Femur (tissue), 1 donor: ENCODE measurements around the gene EPHA6.
"Not testable (repeated sequence)": the region's sequence is repeated elsewhere in the genome, so short reads cannot be mapped to it uniquely, and the experiment has no call there.

Experiments used
- DNase-seq: peaks from one replicate; pipeline ENCODE4 v3.0.0-alpha.2; 2017

The EPHA6 gene

GRCh38 chr3:96931119-96931862, 116.9 kb downstream of the EPHA6 start:
- DNase-seq, result no peak

- DNase-seq, result not testable (repeated sequence)
Measured at GRCh38 chr3:96942131-96942530, 127.7 kb downstream of the EPHA6 start.

GRCh38 chr3:96958856-96959255, 144.5 kb downstream of the EPHA6 start:
- no peak for DNase-seq

- DNase-seq, result no peak
Measured at GRCh38 chr3:96959474-96959873, 145.1 kb downstream of the EPHA6 start.

GRCh38 chr3:96959901-96960641, 145.7 kb downstream of the EPHA6 start:
- DNase-seq, result no peak

GRCh38 chr3:96960661-96961330, 146.4 kb downstream of the EPHA6 start:
- DNase-seq, result no peak

GRCh38 chr3:96961576-96961975, 147.2 kb downstream of the EPHA6 start:
- DNase-seq, result no peak

DNA sequence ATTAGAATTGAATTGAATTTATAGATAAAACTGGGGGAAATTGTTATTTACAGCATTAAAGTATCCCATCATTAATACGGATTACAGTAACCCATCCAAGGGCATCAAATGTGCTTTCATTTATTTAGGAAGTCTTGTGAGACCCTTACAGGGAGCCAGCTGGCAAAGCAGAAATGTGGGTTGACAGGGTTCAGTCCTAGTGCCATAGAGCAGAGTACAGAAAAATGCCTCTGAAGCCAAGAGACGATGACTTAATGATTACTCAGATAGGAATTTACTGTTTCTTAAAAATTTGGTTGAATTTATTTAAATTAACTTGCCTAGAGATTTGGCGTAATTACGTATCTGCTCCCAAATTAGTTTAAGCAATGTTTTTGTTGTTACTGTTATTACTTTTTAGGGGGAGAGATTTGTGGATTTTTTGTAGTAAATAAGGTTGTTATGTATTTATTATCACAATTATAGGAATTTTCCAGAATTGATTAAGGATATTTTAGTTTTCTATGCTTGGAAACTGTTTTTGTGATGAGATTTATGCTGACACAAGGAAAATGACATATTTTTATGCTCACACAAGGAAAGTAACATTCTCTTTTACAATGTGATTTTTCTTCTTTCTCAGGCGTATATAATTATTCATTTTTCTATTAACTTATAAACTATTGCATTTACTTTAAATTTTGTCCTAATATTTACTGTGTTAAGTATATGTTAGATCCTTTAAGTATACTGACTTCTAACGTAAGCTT, 152.0 kb downstream of the EPHA6 start:
- DNase-seq, result no peak

DNA sequence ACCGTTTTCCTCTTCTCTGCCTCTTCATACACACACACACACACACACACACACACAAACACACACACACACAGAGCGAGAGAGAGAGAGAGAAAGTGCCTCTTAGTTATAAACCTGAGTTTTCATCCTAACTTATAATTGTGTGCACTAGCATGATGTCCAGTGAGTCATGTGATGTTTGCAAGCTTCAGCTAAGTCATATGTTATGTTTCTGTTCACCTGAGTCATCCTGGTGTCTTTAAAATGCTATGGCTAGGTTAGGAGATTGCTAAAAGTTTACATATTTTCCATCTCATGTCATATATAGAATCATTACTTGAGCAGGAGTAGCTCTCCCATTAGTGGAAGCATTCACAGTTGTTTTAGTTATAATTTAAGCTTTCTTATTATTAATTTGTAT, 155.8 kb downstream of the EPHA6 start:
- no peak for DNase-seq

DNA sequence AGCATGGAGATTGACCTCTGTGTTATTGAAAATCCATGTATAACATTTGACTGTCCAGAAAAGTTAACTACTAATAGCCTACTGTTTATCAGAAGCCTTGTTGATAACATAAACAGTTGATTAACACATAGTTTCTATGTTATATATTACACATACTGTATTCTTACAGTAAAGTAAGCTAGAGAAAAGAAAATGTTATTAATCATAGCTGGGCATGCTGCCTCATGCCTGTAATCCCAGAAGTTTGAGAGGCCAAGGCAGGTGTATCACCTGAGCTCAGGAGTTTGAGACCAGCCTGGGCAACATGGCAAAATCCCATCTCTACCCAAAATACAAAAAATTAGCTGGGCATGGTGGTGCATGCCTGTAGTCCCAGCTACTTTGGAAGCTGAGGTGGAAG, 163.3 kb downstream of the EPHA6 start:
- no peak for DNase-seq

DNA sequence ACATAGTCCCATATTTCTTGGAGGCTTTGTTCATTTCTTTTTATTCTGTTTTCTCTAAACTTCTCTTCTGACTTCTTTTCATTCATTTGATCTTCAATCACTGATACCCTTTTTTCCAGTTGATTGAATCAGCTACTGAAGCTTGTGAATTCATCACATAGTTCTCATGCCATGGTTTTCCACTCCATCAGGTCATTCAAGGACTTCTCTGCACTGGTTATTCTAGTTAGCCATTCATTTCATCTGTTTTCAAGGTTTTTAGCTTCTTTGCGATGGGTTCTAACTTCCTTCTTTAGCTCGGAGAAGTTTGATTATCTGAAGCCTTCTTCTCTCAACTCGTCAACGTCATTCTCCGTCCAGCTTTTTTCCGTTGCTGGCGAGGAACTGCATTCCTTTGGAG, 169.3 kb downstream of the EPHA6 start:
- not testable (repeated sequence) for DNase-seq

- DNase-seq, result no peak
Measured at GRCh38 chr3:96986241-96986640, 171.8 kb downstream of the EPHA6 start.

DNA sequence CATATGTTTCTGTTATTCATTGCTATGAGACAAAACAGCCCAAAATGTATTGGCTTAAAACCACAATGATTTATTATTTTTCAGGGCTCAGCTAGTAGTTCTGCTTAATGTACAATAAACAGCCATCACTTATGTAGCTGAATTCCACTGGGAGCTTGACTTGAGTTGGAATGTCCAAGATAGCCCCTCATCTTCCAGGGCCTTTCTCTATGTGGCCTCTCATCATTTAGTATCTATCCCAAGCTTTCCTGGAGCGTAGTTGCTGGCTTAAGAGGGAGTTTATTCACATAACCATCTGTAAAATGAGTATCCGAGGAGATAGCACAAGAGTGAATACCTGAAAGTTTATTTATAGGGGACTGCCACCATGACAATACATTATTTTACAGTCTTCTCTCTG, 176.8 kb downstream of the EPHA6 start:
- DNase-seq, result no peak

- no peak for DNase-seq
Measured at GRCh38 chr3:96991800-96992365, 177.5 kb downstream of the EPHA6 start.

DNA sequence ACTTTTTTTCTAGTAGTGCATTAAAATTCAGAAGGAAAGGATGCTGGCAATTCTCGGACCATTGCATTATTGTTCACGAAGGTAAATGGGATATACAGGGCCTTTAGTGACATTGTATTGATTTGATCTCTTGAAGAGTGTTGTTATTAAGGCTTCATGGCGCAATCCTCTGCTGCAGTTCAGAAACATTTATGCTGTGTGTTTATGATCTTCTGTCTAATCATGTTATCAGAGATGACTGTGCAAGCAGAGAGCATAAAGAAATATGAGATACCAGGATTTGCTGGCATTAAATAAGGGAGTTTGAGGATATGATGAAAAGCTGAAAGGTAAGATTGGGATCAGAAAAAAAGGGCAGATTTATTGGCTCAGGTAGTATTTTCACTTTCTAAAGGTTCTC, 180.6 kb downstream of the EPHA6 start:
- no peak for DNase-seq

- no peak for DNase-seq
Measured at GRCh38 chr3:96996009-96996408, 181.6 kb downstream of the EPHA6 start.

- no peak for DNase-seq
Measured at GRCh38 chr3:97001611-97002010, 187.2 kb downstream of the EPHA6 start.

- peak; percentile 23 for DNase-seq
Measured at GRCh38 chr3:97009427-97010019, 195.1 kb downstream of the EPHA6 start.

- DNase-seq, result no peak
Measured at GRCh38 chr3:97010881-97011657, 196.7 kb downstream of the EPHA6 start.

DNA sequence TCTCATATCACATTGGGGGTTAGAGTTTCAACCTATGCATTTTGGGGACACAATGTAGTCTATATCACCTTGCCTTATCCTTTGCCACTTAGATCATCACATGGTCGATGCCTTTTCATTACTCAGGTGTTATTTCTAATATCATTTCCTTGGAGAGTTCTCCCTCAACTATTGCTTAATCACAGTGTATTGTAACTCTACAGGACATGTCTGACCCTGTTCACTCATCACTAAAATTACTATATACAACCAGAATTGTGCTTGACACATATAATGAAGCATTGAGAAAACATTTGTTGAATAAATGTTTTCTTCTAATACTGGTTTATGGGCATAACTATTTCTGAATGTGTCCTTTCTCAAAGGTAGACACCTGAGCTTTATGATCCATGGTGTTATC, 207.4 kb downstream of the EPHA6 start:
- DNase-seq, result no peak

- not testable (repeated sequence) for DNase-seq
Measured at GRCh38 chr3:97025612-97026011, 211.2 kb downstream of the EPHA6 start.

DNA sequence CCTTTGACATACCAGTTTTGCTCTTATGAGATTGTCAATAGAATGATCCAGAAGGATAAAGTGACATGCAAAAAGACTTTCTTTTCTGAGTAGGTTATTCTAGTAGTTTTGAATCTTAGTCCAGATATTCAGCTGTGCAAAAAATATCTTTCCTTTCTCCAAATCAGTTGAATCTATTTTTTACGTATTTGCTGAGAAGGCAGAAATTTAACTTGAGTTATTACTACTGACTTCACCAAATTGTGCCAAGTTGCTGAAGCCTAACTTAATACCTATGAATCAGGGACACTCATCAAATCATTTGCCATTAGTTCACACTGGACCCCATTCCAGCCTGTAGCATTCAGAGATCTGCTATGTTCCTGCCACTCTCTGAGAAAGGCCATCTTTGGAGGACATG, 215.6 kb downstream of the EPHA6 start:
- DNase-seq, result no peak
